Kidney (tissue), 14 donors: Measurements from ENCODE around the gene HPS1. TPM values are rescaled to one million over a fixed set of nuclear protein-coding genes. Genes with fewer than 3 reads are reported as not detected.

Experiments used
- DNase-seq, 5 donors: peaks; one replicate each; pipeline ENCODE4 v3.0.0-alpha.2; 2013 to 2020
- FAIRE-seq: peaks from 2 replicates; lab custom pipeline; 2012; peaks lifted over from hg19 to GRCh38; lab: Jason Lieb, UNC
- H3K27ac ChIP-seq, 2 donors: one replicate each; pipeline ENCODE4 v1.7.0; 2013; ENCODE audit warnings: low read depth in 2 of 2, low read length in 2 of 2, inconsistent platforms in 1 of 2
- H3K27me3 ChIP-seq: one replicate; pipeline ENCODE4 v1.7.1; 2013; ENCODE audit warnings: low read length, inconsistent platforms; ENCODE audit not compliant: control insufficient read depth, insufficient read depth
- H3K36me3 ChIP-seq, 3 donors: one replicate each; pipeline versions ENCODE4 v1.7.0 to v1.7.1; 2013; ENCODE audit warnings: low read length in 3 of 3, control low read depth in 1 of 3, inconsistent platforms in 1 of 3; ENCODE audit not compliant: insufficient read depth in 3 of 3, control insufficient read depth in 2 of 3
- H3K4me1 ChIP-seq, 3 donors: one replicate each; pipeline versions ENCODE4 v1.7.0 to v1.7.1; 2013; ENCODE audit warnings: low read length in 3 of 3, inconsistent platforms in 1 of 3, low read depth in 1 of 3; ENCODE audit not compliant: control insufficient read depth in 2 of 3, insufficient read depth in 2 of 3
- H3K4me3 ChIP-seq, 3 donors: one replicate each; pipeline versions ENCODE4 v1.7.0 to v1.8.1; 2013; ENCODE audit warnings: low read length in 3 of 3, control low read depth in 1 of 3, inconsistent platforms in 1 of 3
- H3K9ac ChIP-seq, 3 donors: one replicate each; pipeline versions ENCODE4 v1.7.0 to v1.7.1; 2013; ENCODE audit warnings: low read length in 3 of 3, control low read depth in 1 of 3, inconsistent platforms in 1 of 3
- H3K9me3 ChIP-seq, 3 donors: one replicate each; pipeline versions ENCODE4 v1.7.0 to v1.7.1; 2013; ENCODE audit warnings: low read length in 3 of 3, control low read depth in 1 of 3, inconsistent platforms in 1 of 3; ENCODE audit not compliant: control insufficient read depth in 2 of 3, insufficient read depth in 1 of 3
- intact Hi-C: fragments of 100-400 bp; cut with DNase I; formaldehyde crosslinking; loops from one replicate; pipeline ENCODE4 v1.11.1; 2022
- polyA plus RNA-seq: library from polyadenylated mRNA; stranded (reverse); fragments of 350-450 nt; fragmentation: Illumina TruSeq; extraction: RNeasy Lipid Tissue Mini Kit (QIAGEN cat#74804); gene quantifications from one replicate; pipeline ENCODE4 v1.2.3, GENCODE V29; 2014; ENCODE audit warnings: low read depth, low replicate concordance; ENCODE audit not compliant: insufficient read depth
- total RNA-seq: library from RNA; stranded (reverse); fragmentation: NEBNext Ultra II Directional; extraction: Animal tissue kit (Norgen Biotek cat#: 25700); gene quantifications from one replicate; pipeline ENCODE4 v1.2.1, GENCODE V29; 2021
- TF ChIP-seq, protein P1 (sequence below): IDR thresholded peaks from 3 replicates; pipeline ENCODE4 v1.5.1; 2012; ENCODE audit warnings: mild to moderate bottlenecking, moderate library complexity, borderline replicate concordance; ENCODE audit not compliant: insufficient read depth; ENCODE audit errors: extremely low read depth
- donor health status: control.
- donor health status: control.
- donor health status: control.
- donor health status: control.
- donor health status: control.
- donor health status: DM: yes; HTN: yes; CAD: no.
- donor health status: Normal renal cell carcinoma (clear cell type).

HPS1 gene
- total and polyA plus RNA-seq, 2 donors from 2014 or later, result 42.7 to 63.3 TPM

DNA sequence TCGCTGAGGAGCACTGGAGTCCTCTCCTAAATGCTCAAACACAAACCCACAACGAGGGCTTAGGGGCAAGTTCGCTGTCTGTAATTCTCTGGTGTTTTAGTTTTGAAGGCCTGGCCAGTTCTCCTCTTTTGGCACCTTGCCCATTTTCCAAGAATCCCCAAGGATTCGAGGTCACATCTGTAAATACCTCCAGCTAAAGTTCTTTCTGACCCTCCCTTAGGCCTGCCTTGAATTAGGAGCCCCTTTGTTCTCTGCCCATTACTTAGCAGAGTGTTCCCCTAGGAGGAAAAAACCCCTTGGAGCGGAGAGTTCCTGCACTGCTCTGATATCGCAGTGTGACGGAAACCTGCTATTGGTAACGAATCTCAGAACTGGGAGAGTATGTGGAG is 31.0 kb downstream of the HPS1 start:
- H3K9me3 ChIP-seq, result no peaks in the 10 kb centered on the region
- no peak for DNase-seq
- H3K27me3 ChIP-seq, result no peaks in the 10 kb centered on the region
- H3K4me1 ChIP-seq, result peaks cover 0 to 16% (median 11%) of the 10 kb centered on the region in 3 donors
- H3K4me3 ChIP-seq, result no peak overlapping the region
- H3K9ac ChIP-seq, result no peak overlapping the region
- peak overlapping the region in 1 of 2 donors; percentile 23 for H3K27ac ChIP-seq
- no peak for FAIRE-seq
- intact Hi-C loops, result no loop called here
- TF ChIP-seq, protein P1, sequence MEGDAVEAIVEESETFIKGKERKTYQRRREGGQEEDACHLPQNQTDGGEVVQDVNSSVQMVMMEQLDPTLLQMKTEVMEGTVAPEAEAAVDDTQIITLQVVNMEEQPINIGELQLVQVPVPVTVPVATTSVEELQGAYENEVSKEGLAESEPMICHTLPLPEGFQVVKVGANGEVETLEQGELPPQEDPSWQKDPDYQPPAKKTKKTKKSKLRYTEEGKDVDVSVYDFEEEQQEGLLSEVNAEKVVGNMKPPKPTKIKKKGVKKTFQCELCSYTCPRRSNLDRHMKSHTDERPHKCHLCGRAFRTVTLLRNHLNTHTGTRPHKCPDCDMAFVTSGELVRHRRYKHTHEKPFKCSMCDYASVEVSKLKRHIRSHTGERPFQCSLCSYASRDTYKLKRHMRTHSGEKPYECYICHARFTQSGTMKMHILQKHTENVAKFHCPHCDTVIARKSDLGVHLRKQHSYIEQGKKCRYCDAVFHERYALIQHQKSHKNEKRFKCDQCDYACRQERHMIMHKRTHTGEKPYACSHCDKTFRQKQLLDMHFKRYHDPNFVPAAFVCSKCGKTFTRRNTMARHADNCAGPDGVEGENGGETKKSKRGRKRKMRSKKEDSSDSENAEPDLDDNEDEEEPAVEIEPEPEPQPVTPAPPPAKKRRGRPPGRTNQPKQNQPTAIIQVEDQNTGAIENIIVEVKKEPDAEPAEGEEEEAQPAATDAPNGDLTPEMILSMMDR, result no peak
- H3K36me3 ChIP-seq, result peaks cover 0 to 9% (median 3%) of the 10 kb centered on the region in 3 donors

DNA sequence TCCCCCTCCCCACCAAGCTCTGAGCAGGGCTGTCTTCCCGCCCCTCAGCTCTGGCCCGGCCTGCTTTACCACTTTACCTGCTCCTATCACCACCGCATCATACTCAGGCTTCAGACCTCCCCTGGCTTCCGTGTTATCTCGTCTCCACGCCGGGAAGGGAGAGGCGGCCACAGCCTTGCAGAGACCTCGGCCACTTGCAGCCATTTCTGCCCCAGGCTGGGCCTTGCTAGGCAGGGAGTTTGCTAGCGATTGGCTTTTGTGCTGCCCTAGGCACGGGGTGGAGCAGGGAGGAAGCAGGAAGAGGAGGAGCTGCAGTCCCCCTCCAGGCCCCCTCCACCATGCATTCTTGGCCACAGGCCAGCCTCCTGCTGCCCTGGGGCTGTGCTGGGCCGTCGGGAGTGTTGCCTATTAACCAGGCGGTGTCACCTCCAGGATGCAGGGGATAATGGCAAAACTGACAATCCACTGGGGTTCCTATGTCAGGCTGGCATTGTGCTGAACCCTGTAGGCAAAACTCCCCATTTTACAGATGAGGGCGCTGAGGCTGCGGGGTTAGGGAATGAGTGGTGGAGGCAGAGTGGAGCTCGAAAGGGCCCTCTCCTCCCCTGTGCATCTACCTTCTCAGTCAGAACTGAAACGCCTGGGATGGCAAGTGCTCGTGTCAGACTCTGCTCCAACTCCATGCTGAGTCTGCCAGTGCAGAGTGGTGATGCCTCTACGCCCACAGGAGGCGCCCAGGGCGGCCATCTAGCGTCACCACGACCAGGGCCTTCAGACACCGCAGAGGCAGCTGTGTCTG is 31.6 kb downstream of the HPS1 start, which contains the start of gene PYROXD2:
Gene PYROXD2, minus strand, starts transcription at position 251 of the 799 bp plus-strand sequence. Its CDS starts 47 bp downstream, at position 204.
- Histone ChIP-seq H3K4me1 (peaks cover 0 to 16% (median 11%) of the 10 kb centered on the region in 3 donors), H3K36me3 (peaks cover 0 to 9% (median 3%) of the 10 kb centered on the region in 3 donors), H3K27me3 (no peaks in the 10 kb centered on the region), H3K27ac (peak within 1 kb of the TSS in 1 of 2 donors; percentile 74), H3K9me3 (no peaks in the 10 kb centered on the region), H3K4me3 (peak within 1 kb of the TSS; percentile 63 to 83 (median 68)), H3K9ac (peak within 1 kb of the TSS; percentile 8 to 76 (median 59))
- TF ChIP-seq, protein P1, result no peak
- FAIRE-seq (peak; percentile 82), DNase-seq (peak; percentile 93 to 98 (median 95))
- intact Hi-C loops, result no loop called here

DNA sequence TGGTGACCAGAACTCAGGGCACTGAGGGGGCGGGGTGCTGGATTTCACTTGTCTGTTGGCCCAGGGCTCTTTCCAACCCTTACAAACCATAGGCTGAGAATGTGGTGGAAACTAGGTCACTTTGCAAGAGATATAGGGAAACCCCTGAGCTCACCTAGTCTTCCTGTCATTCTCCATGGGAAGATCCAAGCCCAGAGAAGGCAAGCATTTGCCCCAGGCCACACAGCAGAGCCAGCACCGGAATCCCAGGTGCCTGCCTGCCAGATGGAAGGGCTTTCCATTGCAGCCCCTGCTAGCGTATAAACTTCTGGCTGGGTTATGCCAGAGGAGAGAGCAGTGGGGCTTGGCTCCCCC is 32.2 kb downstream of the HPS1 start:
- FAIRE-seq (no peak), DNase-seq (no peak)
- H3K27me3 ChIP-seq, result no peaks in the 10 kb centered on the region
- intact Hi-C loops, result no loop called here
- peak overlapping the region; percentile 8 to 76 (median 59) for H3K9ac ChIP-seq
- H3K4me1 ChIP-seq, result peaks cover 0 to 16% (median 11%) of the 10 kb centered on the region in 3 donors
- TF ChIP-seq, protein P1, result no peak
- H3K9me3 ChIP-seq, result no peaks in the 10 kb centered on the region
- peak overlapping the region in 1 of 2 donors; percentile 74 for H3K27ac ChIP-seq
- H3K36me3 ChIP-seq, result peaks cover 0 to 9% (median 0%) of the 10 kb centered on the region in 3 donors
- peak overlapping the region; percentile 63 to 83 (median 68) for H3K4me3 ChIP-seq
